ENCODE results near the gene BABAM2. TPM values are rescaled to one million over a fixed set of nuclear protein-coding genes. Genes with fewer than 3 reads are reported as not detected.

The BABAM2 gene
- total RNA-seq, 2 experiments from 2014 or later, result 19.7 to 33.2 TPM

- Histone ChIP-seq H4K20me1 (ENCODE audit: insufficient read depth, low read length) (no peaks in the 10 kb centered on the region; the same call in 1 of the 2 replicates), H3K4me1 (ENCODE audit: insufficient read depth, low read length, poor library complexity, severe bottlenecking) (no peaks in the 10 kb centered on the region), H3K4me3 (ENCODE audit: low read depth, low read length, poor library complexity, severe bottlenecking) (no peak overlapping the region), H3K9me3 (ENCODE audit: low read length) (no peaks in the 10 kb centered on the region), H3K27ac (ENCODE audit: low read depth, low read length, poor library complexity, severe bottlenecking) (no peak overlapping the region), H3K9me2 (ENCODE audit: insufficient read depth, low read length) (no peaks in the 10 kb centered on the region), H3K79me2 (ENCODE audit: insufficient read depth, low read depth, low read length) (no peaks in the 10 kb centered on the region), H2AFZ (ENCODE audit: low read length) (no peak overlapping the region), H3K36me3 (ENCODE audit: insufficient read depth, low read length) (no peaks in the 10 kb centered on the region), H3K4me2 (ENCODE audit: low read length) (no peak overlapping the region)
- TF ChIP-seq EZH2phosphoT487 (IDR thresholded peaks at IDR 0.05; ENCODE audit: borderline replicate concordance, low read depth, low read length), result no peak
- TF ChIP-seq, protein P1, sequence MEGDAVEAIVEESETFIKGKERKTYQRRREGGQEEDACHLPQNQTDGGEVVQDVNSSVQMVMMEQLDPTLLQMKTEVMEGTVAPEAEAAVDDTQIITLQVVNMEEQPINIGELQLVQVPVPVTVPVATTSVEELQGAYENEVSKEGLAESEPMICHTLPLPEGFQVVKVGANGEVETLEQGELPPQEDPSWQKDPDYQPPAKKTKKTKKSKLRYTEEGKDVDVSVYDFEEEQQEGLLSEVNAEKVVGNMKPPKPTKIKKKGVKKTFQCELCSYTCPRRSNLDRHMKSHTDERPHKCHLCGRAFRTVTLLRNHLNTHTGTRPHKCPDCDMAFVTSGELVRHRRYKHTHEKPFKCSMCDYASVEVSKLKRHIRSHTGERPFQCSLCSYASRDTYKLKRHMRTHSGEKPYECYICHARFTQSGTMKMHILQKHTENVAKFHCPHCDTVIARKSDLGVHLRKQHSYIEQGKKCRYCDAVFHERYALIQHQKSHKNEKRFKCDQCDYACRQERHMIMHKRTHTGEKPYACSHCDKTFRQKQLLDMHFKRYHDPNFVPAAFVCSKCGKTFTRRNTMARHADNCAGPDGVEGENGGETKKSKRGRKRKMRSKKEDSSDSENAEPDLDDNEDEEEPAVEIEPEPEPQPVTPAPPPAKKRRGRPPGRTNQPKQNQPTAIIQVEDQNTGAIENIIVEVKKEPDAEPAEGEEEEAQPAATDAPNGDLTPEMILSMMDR (conservative IDR thresholded peaks at IDR 0.05; ENCODE audit: low read length), result no peak
- no TSS peak for BruUV-seq (replicated peaks)
- intact Hi-C loops (cut with micrococcal nuclease; ENCODE audit: unreplicated experiment), result no loop called here
- POLR2A ChIA-PET, result no interaction called here
- DNase-seq (ENCODE audit: low spot score), result no peak
- CTCF ChIA-PET (ENCODE audit: unreplicated experiment), result no interaction called here
Observed at GRCh38 chr2:28163627-28164279, 273.2 kb downstream of the BABAM2 start.

DNA sequence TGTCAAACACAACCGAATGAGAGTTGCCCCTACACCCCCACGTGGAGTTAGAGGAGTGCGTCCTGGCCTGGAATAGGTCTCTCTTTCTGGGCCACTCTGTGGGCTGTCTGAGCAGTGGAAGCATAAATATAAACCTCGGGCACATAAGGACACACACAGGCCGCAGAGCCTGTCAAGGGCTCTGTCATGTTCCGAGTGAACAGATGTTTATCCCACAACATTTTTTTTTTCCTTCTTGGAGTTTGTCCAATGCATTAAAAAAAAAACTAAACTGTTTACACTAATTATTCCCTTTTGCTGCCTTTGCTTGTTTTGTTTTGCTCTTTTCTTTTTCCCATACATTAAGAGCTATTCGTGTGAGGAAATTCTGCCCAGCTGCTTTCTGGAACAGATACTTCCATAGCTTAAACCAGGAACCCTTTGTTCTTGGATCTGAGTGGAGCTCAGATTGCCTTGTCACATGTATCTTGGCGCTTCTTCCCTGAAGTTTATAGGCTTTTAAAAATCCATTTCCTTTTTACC is 273.8 kb downstream of the BABAM2 start:
- Histone ChIP-seq H3K79me2 (ENCODE audit: insufficient read depth, low read depth, low read length) (no peaks in the 10 kb centered on the region), H4K20me1 (ENCODE audit: insufficient read depth, low read length) (no peaks in the 10 kb centered on the region; the same call in 1 of the 2 replicates), H3K9me2 (ENCODE audit: insufficient read depth, low read length) (no peaks in the 10 kb centered on the region), H2AFZ (ENCODE audit: low read length) (no peak overlapping the region), H3K4me3 (ENCODE audit: low read depth, low read length, poor library complexity, severe bottlenecking) (no peak overlapping the region), H3K4me1 (ENCODE audit: insufficient read depth, low read length, poor library complexity, severe bottlenecking) (no peaks in the 10 kb centered on the region), H3K27ac (ENCODE audit: low read depth, low read length, poor library complexity, severe bottlenecking) (no peak overlapping the region), H3K4me2 (ENCODE audit: low read length) (no peak overlapping the region), H3K9me3 (ENCODE audit: low read length) (no peaks in the 10 kb centered on the region), H3K36me3 (ENCODE audit: insufficient read depth, low read length) (no peaks in the 10 kb centered on the region)
- DNase-seq (ENCODE audit: low spot score), result no peak
- no TSS peak for BruUV-seq (replicated peaks)
- ChIA-PET POLR2A (interaction anchor here (0.5 to 0.6 kb wide), 2 partner anchors 56 to 490 kb away, joined by 3 read pairs; no protein-coding TSS in a partner anchor), CTCF (ENCODE audit: unreplicated experiment) (no interaction called here)
- TF ChIP-seq EZH2phosphoT487 (IDR thresholded peaks at IDR 0.05; ENCODE audit: borderline replicate concordance, low read depth, low read length), result no peak
- TF ChIP-seq, protein P1 (conservative IDR thresholded peaks at IDR 0.05; ENCODE audit: low read length), result no peak
- intact Hi-C loops (cut with micrococcal nuclease; ENCODE audit: unreplicated experiment), result no loop called here

DNA sequence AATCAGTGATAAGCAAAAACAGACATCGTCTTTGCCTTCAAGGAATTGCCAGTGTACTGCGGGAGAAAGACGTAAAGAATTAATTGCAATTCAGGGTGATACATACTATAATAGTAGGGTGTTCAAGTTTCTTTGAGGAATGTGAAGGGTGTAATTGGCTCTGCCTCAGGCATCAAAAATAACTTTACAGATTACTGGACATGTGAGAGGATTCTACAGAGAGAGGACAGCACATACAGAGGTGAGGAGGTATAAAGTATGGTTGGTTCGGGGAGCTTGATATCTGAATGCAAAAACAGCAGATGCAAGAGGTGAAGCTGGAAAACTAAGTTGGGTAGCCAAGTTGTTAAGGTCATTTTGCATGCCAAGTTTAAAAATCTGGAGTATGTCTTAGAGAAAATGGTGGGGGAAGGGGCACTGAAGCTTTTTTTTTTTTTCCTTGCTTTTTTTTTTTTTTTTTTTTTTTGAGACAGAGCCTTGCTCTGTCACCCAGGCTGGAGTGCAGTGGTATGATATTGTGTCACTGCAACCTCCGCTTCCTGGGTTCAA is 274.6 kb downstream of the BABAM2 start:
- BruUV-seq (replicated peaks), result no TSS peak
- Histone ChIP-seq H4K20me1 (ENCODE audit: insufficient read depth, low read length) (no peaks in the 10 kb centered on the region; the same call in 1 of the 2 replicates), H3K79me2 (ENCODE audit: insufficient read depth, low read depth, low read length) (no peaks in the 10 kb centered on the region), H3K27ac (ENCODE audit: low read depth, low read length, poor library complexity, severe bottlenecking) (no peak overlapping the region), H3K4me2 (ENCODE audit: low read length) (no peak overlapping the region), H2AFZ (ENCODE audit: low read length) (no peak overlapping the region), H3K9me2 (ENCODE audit: insufficient read depth, low read length) (no peaks in the 10 kb centered on the region), H3K4me1 (ENCODE audit: insufficient read depth, low read length, poor library complexity, severe bottlenecking) (no peaks in the 10 kb centered on the region), H3K9me3 (ENCODE audit: low read length) (no peaks in the 10 kb centered on the region), H3K36me3 (ENCODE audit: insufficient read depth, low read length) (no peaks in the 10 kb centered on the region), H3K4me3 (ENCODE audit: low read depth, low read length, poor library complexity, severe bottlenecking) (no peak overlapping the region)
- TF ChIP-seq, protein P1 (conservative IDR thresholded peaks at IDR 0.05; ENCODE audit: low read length), result no peak
- no peak for TF ChIP-seq EZH2phosphoT487 (IDR thresholded peaks at IDR 0.05; ENCODE audit: borderline replicate concordance, low read depth, low read length)
- no peak for DNase-seq (ENCODE audit: low spot score)
- POLR2A ChIA-PET, result interaction anchor here (0.5 to 0.6 kb wide), 3 partner anchors 21 to 55 kb away, joined by 3 read pairs; no protein-coding TSS in a partner anchor
- CTCF ChIA-PET (ENCODE audit: unreplicated experiment), result no interaction called here
- intact Hi-C loops (cut with micrococcal nuclease; ENCODE audit: unreplicated experiment), result no loop called here
